GM21423 (cell line): ENCODE measurements around the gene TRHDE.
"Not testable (repeated sequence)": the region's sequence is repeated elsewhere in the genome, so short reads cannot be mapped to it uniquely, and the experiment has no call there.

Experiments
- ATAC-seq: cut with Tn5 transposase; IDR thresholded peaks from one replicate; pipeline ENCODE4 v1.9.1; 2021; ENCODE audit warnings: mild to moderate bottlenecking, moderate library complexity; ENCODE audit not compliant: unreplicated experiment

Gene TRHDE

GRCh38 chr12:72502546-72502945 is 230.4 kb downstream of the TRHDE start:
- no peak for ATAC-seq

DNA sequence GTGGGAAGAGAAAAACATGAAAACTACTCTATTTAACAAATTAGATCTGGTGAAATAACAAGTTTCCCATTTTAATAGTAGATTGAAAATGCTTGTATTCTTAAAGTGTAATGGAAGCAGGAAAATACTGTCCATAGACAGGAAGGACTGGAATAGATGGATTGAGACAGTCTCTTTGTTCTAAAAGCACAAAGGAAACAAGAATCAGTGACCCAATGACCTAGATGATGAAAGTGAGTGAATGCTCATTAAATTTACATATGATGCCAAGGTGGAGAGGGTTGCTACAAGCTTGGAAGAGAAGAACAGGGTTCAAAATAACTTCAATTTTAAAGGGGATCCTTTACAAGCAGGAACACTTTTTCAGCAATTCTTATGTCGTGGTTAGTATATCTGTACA is 233.1 kb downstream of the TRHDE start:
- ATAC-seq, result no peak

DNA sequence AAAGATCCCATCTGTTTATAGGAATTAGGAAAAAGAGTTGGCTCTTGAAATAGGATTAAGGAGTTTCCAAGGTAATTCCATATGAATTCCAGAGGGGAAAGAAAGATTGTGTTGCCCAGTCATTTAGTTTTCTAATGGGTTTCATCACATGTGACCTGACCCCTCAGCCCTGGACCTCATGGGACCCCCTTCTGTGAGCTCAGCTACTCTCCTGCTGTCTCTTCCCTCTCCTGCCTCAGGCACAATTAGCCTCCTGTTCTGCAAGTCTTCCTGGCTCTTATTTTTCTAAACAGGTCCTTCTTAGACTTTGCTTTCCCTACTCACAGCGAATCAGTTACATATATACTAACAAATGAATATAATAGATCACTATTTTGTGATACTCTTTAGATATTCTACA is 237.7 kb downstream of the TRHDE start:
- no peak for ATAC-seq

DNA sequence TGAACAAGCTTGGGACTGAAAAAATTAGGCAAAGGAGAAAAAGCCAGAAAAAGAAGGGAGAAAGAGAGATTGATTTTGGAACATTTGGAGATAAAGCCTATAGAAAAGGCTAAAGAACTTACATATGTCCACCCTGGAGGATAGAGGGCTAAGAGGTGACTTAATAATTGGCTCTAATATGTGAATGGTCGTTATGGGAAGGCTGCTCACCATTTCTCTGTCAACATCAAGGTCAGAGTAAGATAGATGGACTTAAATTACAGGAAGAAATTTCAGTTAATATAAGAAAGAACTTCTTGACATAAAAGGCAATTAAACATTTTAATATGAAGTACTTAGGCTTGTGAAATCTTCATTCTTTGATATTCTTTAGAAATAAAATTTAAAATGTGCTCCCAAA is 238.6 kb downstream of the TRHDE start:
- ATAC-seq, result no peak

GRCh38 chr12:72511498-72511897 is 239.3 kb downstream of the TRHDE start:
- no peak for ATAC-seq

GRCh38 chr12:72511906-72512305 is 239.7 kb downstream of the TRHDE start:
- ATAC-seq, result no peak

DNA sequence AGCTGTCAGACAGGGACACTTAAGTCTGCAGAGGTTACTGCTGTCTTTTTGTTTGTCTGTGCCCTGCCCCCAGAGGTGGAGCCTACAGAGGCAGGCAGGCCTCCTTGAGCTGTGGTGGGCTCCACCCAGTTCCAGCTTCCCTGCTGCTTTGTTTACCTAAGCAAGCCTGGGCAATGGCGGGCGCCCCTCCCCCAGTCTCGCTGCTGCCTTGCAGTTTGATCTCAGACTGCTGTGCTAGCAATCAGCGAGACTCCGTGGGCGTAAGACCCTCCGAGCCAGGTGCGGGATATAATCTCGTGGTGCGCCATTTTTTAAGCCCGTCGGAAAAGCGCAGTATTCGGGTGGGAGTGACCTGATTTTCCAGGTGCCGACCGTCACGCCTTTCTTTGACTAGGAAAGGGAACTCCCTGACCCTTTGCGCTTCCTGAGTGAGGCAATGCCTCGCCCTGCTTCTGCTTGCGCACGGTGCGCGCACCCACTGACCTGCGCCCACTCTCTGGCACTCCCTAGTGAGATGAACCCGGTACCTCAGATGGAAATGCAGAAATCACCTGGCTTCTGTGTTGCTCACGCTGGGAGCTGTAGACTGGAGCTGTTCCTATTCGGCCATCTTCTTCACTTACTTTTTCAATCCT is 248.0 kb downstream of the TRHDE start:
- not testable (repeated sequence) for ATAC-seq

GRCh38 chr12:72521326-72521725 is 249.2 kb downstream of the TRHDE start:
- no peak for ATAC-seq

GRCh38 chr12:72522411-72522810 is 250.2 kb downstream of the TRHDE start:
- ATAC-seq, result no peak

DNA sequence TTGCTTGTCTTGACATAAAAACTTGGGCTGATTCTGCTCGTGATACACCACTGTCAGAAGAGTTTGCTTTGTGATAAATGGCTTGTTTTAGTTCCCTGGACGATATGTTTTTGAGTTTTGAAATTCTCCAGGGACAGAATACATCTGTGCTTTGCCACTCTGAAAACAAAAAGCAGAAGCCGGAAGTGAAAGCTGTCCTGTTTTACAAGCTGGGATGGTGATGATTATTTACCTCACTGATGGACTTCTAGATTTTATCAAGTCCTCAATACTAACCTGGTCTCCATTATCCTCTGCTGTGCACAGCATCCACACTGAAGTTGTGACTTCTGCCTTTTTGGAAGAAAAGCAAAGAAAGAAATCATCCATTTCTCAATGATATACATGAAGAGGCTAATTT is 251.6 kb downstream of the TRHDE start:
- no peak for ATAC-seq

- no peak for ATAC-seq
These were observed 263.2 kb downstream of the TRHDE start for GRCh38 chr12:72535212-72535990.

GRCh38 chr12:72540811-72541210 is 268.6 kb downstream of the TRHDE start:
- no peak for ATAC-seq

- no peak for ATAC-seq
These were observed 271.8 kb downstream of the TRHDE start for GRCh38 chr12:72543777-72544467.

- no peak for ATAC-seq
These were observed 273.9 kb downstream of the TRHDE start for GRCh38 chr12:72546106-72546505.

GRCh38 chr12:72547573-72547972 is 275.4 kb downstream of the TRHDE start:
- ATAC-seq, result no peak

DNA sequence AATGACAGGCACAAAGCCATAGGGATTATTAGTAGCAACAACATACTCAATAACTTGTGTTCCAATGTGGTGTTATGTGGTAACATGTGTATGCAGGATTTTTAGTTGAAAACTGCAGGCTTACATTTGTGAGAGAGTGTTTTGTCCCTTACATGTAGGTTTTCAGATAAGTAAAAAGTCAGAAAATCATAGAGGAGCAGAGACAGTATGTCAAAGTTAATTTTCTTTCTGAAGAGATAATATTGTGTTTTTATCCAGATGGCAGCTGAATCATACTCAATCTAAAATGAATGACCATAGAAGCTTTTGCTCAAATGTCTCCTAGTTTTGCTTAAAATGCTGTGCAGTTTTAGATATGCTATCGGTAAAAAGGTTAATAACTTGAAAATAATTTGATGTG is 277.0 kb downstream of the TRHDE start:
- no peak for ATAC-seq

DNA sequence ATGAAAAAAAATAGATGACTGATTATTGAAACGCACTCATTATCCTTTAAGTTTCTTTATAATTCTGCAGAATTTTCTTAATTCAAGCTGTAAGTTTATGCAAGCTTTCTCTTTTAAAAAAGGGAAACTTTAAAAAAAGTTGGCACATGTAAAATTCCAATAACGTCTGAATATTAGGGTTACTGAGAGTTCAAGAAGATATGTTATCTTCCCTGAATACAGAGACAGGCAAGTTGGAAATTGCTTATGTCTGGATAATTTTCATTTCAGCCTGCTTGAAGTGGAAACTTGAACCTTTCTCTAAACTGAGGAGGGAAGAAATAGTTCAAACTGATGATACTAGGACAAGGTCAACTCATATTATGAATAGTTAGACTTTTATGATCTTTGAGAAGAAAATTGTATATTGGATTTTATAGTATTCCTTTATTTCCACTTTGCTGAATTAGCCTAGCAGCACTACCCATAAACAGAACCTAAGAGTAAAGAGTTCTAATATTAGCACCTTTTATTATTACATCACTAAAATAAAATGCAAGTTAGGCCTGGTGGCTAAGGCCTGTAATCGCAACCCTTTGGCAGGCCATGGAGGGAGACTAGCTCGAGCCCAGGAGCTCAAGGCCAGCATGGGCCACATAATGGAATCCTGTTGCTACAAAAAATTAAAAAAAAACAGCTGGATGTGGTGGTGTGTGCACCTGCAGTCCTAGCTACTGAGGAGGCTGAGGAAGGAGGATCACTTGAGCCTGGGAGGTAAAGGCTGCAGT is 288.0 kb downstream of the TRHDE start:
- ATAC-seq, result no peak

GRCh38 chr12:72570601-72571000 is 298.4 kb downstream of the TRHDE start:
- ATAC-seq, result no peak

- ATAC-seq, result no peak
These were observed 302.0 kb downstream of the TRHDE start for GRCh38 chr12:72574138-72574537.

DNA sequence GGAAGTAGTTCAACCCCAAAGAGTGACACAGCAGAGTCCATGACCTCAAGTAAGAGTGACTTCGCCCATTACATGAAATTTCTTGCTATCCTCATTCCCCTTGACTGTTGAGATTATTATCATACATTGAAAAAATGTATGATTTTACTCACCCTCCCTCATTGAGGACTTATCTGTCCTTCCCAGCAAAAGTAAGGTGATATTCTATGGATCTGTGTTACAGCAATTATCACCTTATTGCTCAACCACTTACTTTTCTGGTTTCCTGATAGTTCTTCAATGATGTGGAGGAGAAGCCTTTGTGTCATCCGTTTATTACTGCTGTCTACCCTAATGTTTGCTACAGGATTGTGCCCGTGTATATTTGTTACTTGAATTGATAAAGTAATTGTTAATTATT is 306.2 kb downstream of the TRHDE start:
- ATAC-seq, result no peak

DNA sequence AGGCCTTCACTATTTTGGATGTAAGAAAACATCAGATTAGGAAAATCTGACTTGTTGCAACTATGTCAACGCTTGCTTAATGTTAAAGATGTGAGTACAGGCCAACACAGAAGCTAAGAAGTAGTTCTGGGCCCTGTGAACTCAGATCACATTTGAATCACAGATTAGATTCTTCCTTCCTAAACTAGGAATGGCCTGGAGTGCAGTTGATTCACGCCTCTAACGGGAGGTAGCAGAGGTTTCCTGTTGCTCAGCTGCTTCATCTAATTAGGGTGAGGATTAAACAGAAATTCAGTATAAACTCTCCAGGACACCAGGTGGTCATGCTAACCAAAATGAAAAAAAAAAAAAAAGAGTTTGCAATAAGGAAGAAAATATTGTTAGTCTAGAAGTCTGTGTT is 314.3 kb downstream of the TRHDE start:
- no peak for ATAC-seq
